Central memory CD8-positive, alpha-beta T cell (primary cell): ENCODE data around the gene GRID1.
"Not testable (repeated sequence)": the region's sequence is repeated elsewhere in the genome, so short reads cannot be mapped to it uniquely, and the experiment has no call there.

Experiments
- ATAC-seq: fragments of 150-1000 bp; cut with Tn5 transposase; replicated peaks from 2 replicates; pipeline ENCODE4 v1.10.0; 2022; ENCODE audit warnings: mild to moderate bottlenecking, moderate FRiP score, moderate number of reproducible peaks; ENCODE audit not compliant: poor library complexity, severe bottlenecking; ENCODE audit errors: extremely low read depth
- DNase-seq, 2 donors: peaks; one replicate each; pipeline ENCODE4 v3.0.0; 2021; ENCODE audit warnings: low spot score in 2 of 2
- H3K27ac Mint-ChIP-seq: one replicate; pipeline ENCODE4 v1.8.0; 2022; ENCODE audit warnings: low read depth, mild to moderate bottlenecking, moderate library complexity, mixed read lengths
- H3K27me3 Mint-ChIP-seq: one replicate; pipeline ENCODE4 v1.8.0; 2022; ENCODE audit warnings: mixed read lengths
- H3K36me3 Mint-ChIP-seq: one replicate; pipeline ENCODE4 v1.8.0; 2022; ENCODE audit warnings: mild to moderate bottlenecking, moderate library complexity, mixed read lengths; ENCODE audit not compliant: insufficient read depth
- H3K4me1 Mint-ChIP-seq: one replicate; pipeline ENCODE4 v1.8.0; 2022; ENCODE audit warnings: mixed read lengths
- H3K4me3 Mint-ChIP-seq: one replicate; pipeline ENCODE4 v1.8.0; 2022; ENCODE audit warnings: mild to moderate bottlenecking, moderate library complexity, mixed read lengths
- H3K9me3 Mint-ChIP-seq: one replicate; pipeline ENCODE4 v1.8.0; 2022; ENCODE audit warnings: mixed read lengths

The GRID1 gene

DNA sequence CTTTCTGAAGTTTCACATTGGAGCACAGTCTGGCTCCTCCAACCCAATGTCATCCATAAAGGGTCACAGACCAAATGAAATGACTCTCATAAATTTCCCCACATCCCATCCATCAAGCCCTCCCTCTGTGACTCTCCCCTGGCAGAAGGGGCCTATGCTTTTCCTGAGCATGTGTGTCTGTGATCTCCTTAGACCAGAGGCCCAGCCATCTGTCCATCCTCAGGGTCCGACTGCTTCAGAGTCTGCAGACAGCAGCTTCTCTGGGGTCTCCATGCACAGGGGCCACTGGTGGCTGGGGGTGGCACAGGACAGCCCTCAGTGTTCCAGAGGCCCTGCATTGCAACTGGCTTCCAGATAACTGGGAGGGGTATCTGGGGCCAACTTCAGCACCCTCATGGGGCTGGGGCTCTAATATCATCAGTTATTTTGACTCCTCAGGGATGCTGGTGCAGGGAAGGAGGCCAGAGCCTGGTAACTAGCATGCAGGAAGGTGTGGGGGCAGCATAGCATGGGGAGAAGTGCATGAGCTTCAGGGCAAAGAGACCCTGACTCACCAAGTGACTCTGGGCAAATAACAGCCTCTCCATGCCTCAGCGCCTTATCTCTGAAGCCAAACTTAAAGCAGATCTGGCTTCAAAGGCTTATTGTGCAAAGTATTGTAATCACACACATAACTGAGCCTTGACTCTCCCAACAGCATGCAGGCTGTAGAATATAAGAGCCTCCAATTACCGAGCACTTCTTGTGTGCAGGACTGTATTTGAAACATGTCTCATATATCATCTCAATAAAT, 266.9 kb downstream of the GRID1 start:
- no peak overlapping the region for H3K27ac Mint-ChIP-seq
- DNase-seq, result no peak
- H3K9me3 Mint-ChIP-seq, result no peaks in the 10 kb centered on the region
- H3K27me3 Mint-ChIP-seq, result no peaks in the 10 kb centered on the region
- ATAC-seq, result no peak
- H3K4me3 Mint-ChIP-seq, result no peak overlapping the region
- no peaks in the 10 kb centered on the region for H3K4me1 Mint-ChIP-seq
- H3K36me3 Mint-ChIP-seq, result no peaks in the 10 kb centered on the region

- ATAC-seq (no peak), DNase-seq (no peak)
- Mint-ChIP-seq H3K4me3 (no peak overlapping the region), H3K4me1 (no peaks in the 10 kb centered on the region), H3K27ac (no peak overlapping the region), H3K27me3 (no peaks in the 10 kb centered on the region), H3K36me3 (no peaks in the 10 kb centered on the region), H3K9me3 (no peaks in the 10 kb centered on the region)
These were observed 268.3 kb downstream of the GRID1 start for GRCh38 chr10:86098187-86098881.

DNA sequence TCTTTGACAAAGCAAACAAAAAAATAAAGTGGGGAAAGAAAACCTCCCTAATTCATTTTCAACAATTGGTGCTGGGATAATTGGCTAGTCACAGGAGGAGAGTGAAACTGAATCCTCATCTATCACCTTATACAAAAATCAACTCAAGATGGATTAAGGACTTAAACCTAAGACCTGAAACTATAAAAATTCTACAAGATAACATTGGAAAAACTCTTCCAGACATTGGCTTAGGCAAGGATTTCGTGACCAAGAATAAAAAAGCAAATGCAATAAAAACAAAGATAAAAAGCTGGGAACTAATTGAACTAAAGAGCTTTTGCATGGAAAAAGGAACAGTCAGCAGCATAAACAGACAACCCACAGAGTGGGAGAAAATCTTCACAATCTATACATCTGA, 271.5 kb downstream of the GRID1 start:
- DNase-seq, H3K36me3 Mint-ChIP-seq, ATAC-seq, H3K9me3 Mint-ChIP-seq, H3K4me1 Mint-ChIP-seq, H3K27me3 Mint-ChIP-seq, H3K27ac Mint-ChIP-seq, H3K4me3 Mint-ChIP-seq: not testable (repeated sequence)

GRCh38 chr10:86092311-86092710, 274.3 kb downstream of the GRID1 start:
- not testable (repeated sequence) for H3K4me1 Mint-ChIP-seq, H3K36me3 Mint-ChIP-seq, DNase-seq, H3K4me3 Mint-ChIP-seq, H3K27ac Mint-ChIP-seq, H3K9me3 Mint-ChIP-seq, ATAC-seq
- H3K27me3 Mint-ChIP-seq, result peaks cover 13% of the 10 kb centered on the region

GRCh38 chr10:86091216-86091615, 275.4 kb downstream of the GRID1 start:
- DNase-seq, result no peak
- Mint-ChIP-seq H3K4me3 (no peak overlapping the region), H3K36me3 (peaks cover 1% of the 10 kb centered on the region), H3K27me3 (peaks cover 20% of the 10 kb centered on the region), H3K4me1 (no peaks in the 10 kb centered on the region), H3K27ac (no peak overlapping the region), H3K9me3 (no peaks in the 10 kb centered on the region)
- ATAC-seq, result no peak

DNA sequence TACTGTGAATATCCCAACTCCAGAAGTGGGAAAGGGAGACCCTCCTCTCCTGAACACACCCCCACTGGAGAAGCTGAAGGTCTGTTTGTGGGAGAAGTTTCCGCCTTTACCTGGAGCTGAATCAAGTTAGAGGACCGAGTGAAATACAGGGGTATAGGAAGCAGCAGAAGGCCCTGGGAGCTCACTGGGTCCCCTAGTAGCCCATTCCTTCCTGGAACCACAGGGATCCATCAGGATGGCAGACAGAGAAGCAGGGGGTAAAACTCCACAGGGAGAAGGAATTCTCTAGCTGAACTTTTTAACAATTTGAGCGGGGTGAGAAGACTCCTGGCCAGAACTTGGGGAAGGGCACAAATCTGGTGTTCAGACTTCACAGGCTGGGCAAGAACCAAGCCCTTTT, 275.8 kb downstream of the GRID1 start:
- Mint-ChIP-seq H3K4me3 (no peak overlapping the region), H3K36me3 (peaks cover 1% of the 10 kb centered on the region), H3K27ac (no peak overlapping the region), H3K9me3 (no peaks in the 10 kb centered on the region), H3K4me1 (no peaks in the 10 kb centered on the region), H3K27me3 (peaks cover 24% of the 10 kb centered on the region)
- no peak for ATAC-seq
- no peak for DNase-seq

- H3K36me3 Mint-ChIP-seq, result peaks cover 1% of the 10 kb centered on the region
- no peak overlapping the region for H3K4me3 Mint-ChIP-seq
- H3K4me1 Mint-ChIP-seq, result no peaks in the 10 kb centered on the region
- ATAC-seq, result no peak
- no peak overlapping the region for H3K27ac Mint-ChIP-seq
- H3K9me3 Mint-ChIP-seq, result no peaks in the 10 kb centered on the region
- no peak for DNase-seq
- peaks cover 43% of the 10 kb centered on the region for H3K27me3 Mint-ChIP-seq
These were observed 278.9 kb downstream of the GRID1 start for GRCh38 chr10:86087716-86088115.

DNA sequence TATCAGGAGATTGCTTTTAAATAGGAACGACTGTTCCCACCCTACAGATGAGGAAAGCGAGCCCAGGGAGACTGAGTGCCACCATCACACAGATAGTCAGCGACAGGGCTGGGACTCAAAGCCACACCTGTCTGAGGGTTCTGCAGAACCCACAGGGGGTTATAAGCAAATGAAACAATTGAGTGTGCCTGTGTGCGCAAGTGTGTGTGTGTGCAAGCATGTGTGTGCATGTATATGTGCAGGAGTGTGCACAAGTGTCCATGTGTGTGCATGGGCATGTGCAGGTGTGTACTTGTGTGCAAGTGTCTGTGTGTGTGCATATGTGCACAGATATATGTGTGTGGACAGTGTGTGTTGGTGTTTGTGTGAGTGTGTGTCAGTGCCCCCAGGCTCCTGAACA, 280.2 kb downstream of the GRID1 start:
- H3K36me3 Mint-ChIP-seq, result peaks cover 1% of the 10 kb centered on the region
- no peak for ATAC-seq
- no peak overlapping the region for H3K4me3 Mint-ChIP-seq
- no peaks in the 10 kb centered on the region for H3K4me1 Mint-ChIP-seq
- no peak overlapping the region for H3K27ac Mint-ChIP-seq
- no peaks in the 10 kb centered on the region for H3K9me3 Mint-ChIP-seq
- peaks cover 47% of the 10 kb centered on the region for H3K27me3 Mint-ChIP-seq
- DNase-seq, result no peak

- no peaks in the 10 kb centered on the region for H3K9me3 Mint-ChIP-seq
- H3K4me1 Mint-ChIP-seq, result no peaks in the 10 kb centered on the region
- DNase-seq (no peak), ATAC-seq (no peak)
- H3K27ac Mint-ChIP-seq, result no peak overlapping the region
- H3K4me3 Mint-ChIP-seq, result no peak overlapping the region
- peaks cover 1% of the 10 kb centered on the region for H3K36me3 Mint-ChIP-seq
- H3K27me3 Mint-ChIP-seq, result peaks cover 47% of the 10 kb centered on the region
These were observed 280.9 kb downstream of the GRID1 start for GRCh38 chr10:86085686-86086085.

DNA sequence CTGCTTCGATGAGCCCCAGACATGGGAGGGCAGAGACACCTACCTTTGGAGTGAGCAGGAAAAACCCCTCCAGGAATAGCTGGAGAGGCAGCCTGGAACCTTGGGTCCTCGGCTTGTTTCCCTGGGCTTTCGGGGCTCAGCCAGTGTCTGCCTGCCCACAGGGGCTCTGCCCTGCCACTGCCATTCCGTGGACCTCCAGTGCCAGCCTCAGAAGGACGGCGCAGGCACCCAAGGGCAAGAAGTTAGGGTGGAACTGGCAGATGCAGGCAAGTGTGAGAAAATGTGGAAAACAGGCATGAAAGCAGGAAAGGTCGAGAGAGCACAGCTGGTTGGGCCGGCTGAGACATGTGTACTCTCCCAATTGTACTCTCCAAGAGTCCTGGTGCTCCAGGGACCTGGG, 281.5 kb downstream of the GRID1 start:
- H3K27me3 Mint-ChIP-seq, result peaks cover 47% of the 10 kb centered on the region

GRCh38 chr10:86084585-86084984, 282.0 kb downstream of the GRID1 start:
- Mint-ChIP-seq H3K36me3 (peaks cover 1% of the 10 kb centered on the region), H3K27ac (no peak overlapping the region), H3K9me3 (no peaks in the 10 kb centered on the region), H3K4me1 (no peaks in the 10 kb centered on the region), H3K4me3 (no peak overlapping the region), H3K27me3 (peaks cover 52% of the 10 kb centered on the region)
- DNase-seq (no peak), ATAC-seq (no peak)

More for the DNA sequence above, 281.5 kb downstream of the GRID1 start:
- H3K36me3 Mint-ChIP-seq, result peaks cover 1% of the 10 kb centered on the region
- H3K27ac Mint-ChIP-seq, result no peak overlapping the region
- no peaks in the 10 kb centered on the region for H3K4me1 Mint-ChIP-seq
- ATAC-seq (no peak), DNase-seq (no peak)
- no peak overlapping the region for H3K4me3 Mint-ChIP-seq
- H3K9me3 Mint-ChIP-seq, result no peaks in the 10 kb centered on the region

- Mint-ChIP-seq H3K4me1 (no peaks in the 10 kb centered on the region), H3K9me3 (no peaks in the 10 kb centered on the region), H3K27ac (no peak overlapping the region), H3K4me3 (no peak overlapping the region), H3K27me3 (peaks cover 56% of the 10 kb centered on the region), H3K36me3 (no peaks in the 10 kb centered on the region)
- ATAC-seq (no peak), DNase-seq (no peak)
These were observed 282.9 kb downstream of the GRID1 start for GRCh38 chr10:86083664-86084175.

- no peak for DNase-seq
- H3K9me3 Mint-ChIP-seq, result no peaks in the 10 kb centered on the region
- H3K27ac Mint-ChIP-seq, result no peak overlapping the region
- no peak overlapping the region for H3K4me3 Mint-ChIP-seq
- ATAC-seq, result no peak
- no peaks in the 10 kb centered on the region for H3K4me1 Mint-ChIP-seq
- H3K36me3 Mint-ChIP-seq, result no peaks in the 10 kb centered on the region
- peaks cover 56% of the 10 kb centered on the region for H3K27me3 Mint-ChIP-seq
These were observed 283.4 kb downstream of the GRID1 start for GRCh38 chr10:86083206-86083605.
